GM12878 (cell line): ENCODE data around the gene CACNA1S. TPM values are rescaled to one million over a fixed set of nuclear protein-coding genes. Genes with fewer than 3 reads are reported as not detected.
A peak's percentile ranks its signal among the peaks of the same experiment; 100 is the strongest.

Source experiments
- ATAC-seq: fragments of 200-7000 bp; cut with Tn5 transposase; 3 replicates; pipeline ENCODE4 v1.9.1; 2020; ENCODE audit warnings: mild to moderate bottlenecking, moderate library complexity
- BruUV-seq: library from RNA; stranded (reverse); fragments of 400-500 nt; replicated peaks from 2 replicates; lab custom pipeline; 2021; lab: Mats Ljungman, UMichigan
- CTCF ChIA-PET: fragments of 300-600 bp; sonication (Branson Sonifier 250); formaldehyde crosslinking; extraction: SDS; loops from one replicate; lab custom pipeline; 2021; ENCODE audit warnings: inconsistent platforms; lab: Yijun Ruan, JAX
- POLR2A ChIA-PET: fragments of 350-600 bp; formaldehyde crosslinking; extraction: SDS; loops from one replicate; lab custom pipeline; 2021; ENCODE audit warnings: inconsistent platforms; lab: Charles Lee
- RAD21 ChIA-PET: fragments of 300-600 bp; sonication (Branson Sonifier 250); formaldehyde crosslinking; loops from one replicate; lab custom pipeline; 2023; ENCODE audit warnings: antibody characterized with exemption; ENCODE audit not compliant: unreplicated experiment; lab: Charles Lee
- SMC1A ChIA-PET: fragments of 300-600 bp; sonication (Branson Sonifier 250); formaldehyde crosslinking; loops from one replicate; lab custom pipeline; 2023; ENCODE audit not compliant: unreplicated experiment, uncharacterized antibody; lab: Charles Lee
- DNase-seq: peaks from one replicate; pipeline ENCODE4 v3.0.0-alpha.2; 2011; ENCODE audit warnings: low read depth, low spot score
- FAIRE-seq: peaks from 3 replicates; lab custom pipeline; 2011; peaks lifted over from hg19 to GRCh38; lab: Jason Lieb, UNC
- H2AFZ ChIP-seq: 2 replicates; pipeline ENCODE4 v1.6.0; 2011; ENCODE audit warnings: low read depth, low read length, control low read depth; ENCODE audit not compliant: control insufficient read depth
- H3K27ac ChIP-seq: 2 replicates; pipeline ENCODE4 v1.5.1; 2011; ENCODE audit warnings: control low read depth; ENCODE audit not compliant: control insufficient read depth, insufficient read depth
- H3K27me3 ChIP-seq, 2 experiments: replicated peaks in 1 of 2; 2 replicates each; pipeline versions ENCODE4 v1.6.0 to v1.6.1; 2011; ENCODE audit warnings: low read length in 1 of 2; ENCODE audit not compliant: control insufficient read depth in 2 of 2, insufficient read depth in 2 of 2
- H3K36me3 ChIP-seq, 2 experiments: 2 replicates each; pipeline ENCODE4 v1.5.1; 2011; ENCODE audit warnings: low read length in 1 of 2; ENCODE audit not compliant: control insufficient read depth in 2 of 2, insufficient read depth in 2 of 2
- H3K4me1 ChIP-seq: 2 replicates; pipeline ENCODE4 v1.6.1; 2011; ENCODE audit warnings: mild to moderate bottlenecking, low read length, moderate library complexity, mixed read lengths; ENCODE audit not compliant: control insufficient read depth, insufficient read depth
- H3K4me2 ChIP-seq: 2 replicates; pipeline ENCODE4 v1.6.0; 2011; ENCODE audit warnings: control low read depth; ENCODE audit not compliant: control insufficient read depth, insufficient read depth
- H3K4me3 ChIP-seq: fragments of 200-600 bp; sonication (generic); 2 replicates; pipeline ENCODE4 v1.5.1; 2016
- H3K79me2 ChIP-seq: 2 replicates; pipeline ENCODE4 v1.6.0; 2011; ENCODE audit warnings: low read length; ENCODE audit not compliant: control insufficient read depth, insufficient read depth
- H3K9ac ChIP-seq: 2 replicates; pipeline ENCODE4 v1.8.0; 2011; ENCODE audit warnings: low read length, control low read depth, mixed read lengths; ENCODE audit not compliant: control insufficient read depth, insufficient read depth
- H3K9me3 ChIP-seq: replicated peaks from 3 replicates; pipeline ENCODE4 v1.5.1; 2011; ENCODE audit warnings: mild to moderate bottlenecking, low read length; ENCODE audit not compliant: control insufficient read depth, insufficient read depth
- H4K20me1 ChIP-seq: 2 replicates; pipeline ENCODE4 v1.6.0; 2011; ENCODE audit not compliant: control insufficient read depth, insufficient read depth
- BACH1 ChIP-seq: fragments of 450-650 bp; IDR thresholded peaks from 2 replicates; pipeline ENCODE4 v1.6.1; 2017; ENCODE audit warnings: mild to moderate bottlenecking, borderline replicate concordance
- BRCA1 ChIP-seq: IDR thresholded peaks from 2 replicates; pipeline ENCODE4 v1.6.1; 2011; ENCODE audit warnings: low read depth, low read length, improper control_type of control experiment
- NR2C1 ChIP-seq: fragments of 450-650 bp; IDR thresholded peaks from 2 replicates; pipeline ENCODE4 v1.6.1; 2017; ENCODE audit warnings: antibody characterized with exemption, mild to moderate bottlenecking, moderate library complexity
- RUNX3 ChIP-seq: IDR thresholded peaks from 2 replicates; pipeline ENCODE4 v1.6.1; 2012; ENCODE audit warnings: low read length, inconsistent platforms
- SIN3A ChIP-seq: IDR thresholded peaks from 2 replicates; pipeline ENCODE4 v1.6.1; 2012; ENCODE audit warnings: low read depth, low read length, improper control_type of control experiment
- SMARCA5 ChIP-seq: fragments of 450-650 bp; IDR thresholded peaks from 2 replicates; pipeline ENCODE4 v1.6.1; 2017; ENCODE audit warnings: mild to moderate bottlenecking
- STAT1 ChIP-seq: fragments of 450-650 bp; conservative IDR thresholded peaks from 2 replicates; pipeline ENCODE4 v1.6.1; 2014; ENCODE audit warnings: antibody characterized with exemption, mild to moderate bottlenecking
- SUZ12 ChIP-seq: fragments of 200-600 bp; sonication (generic); IDR thresholded peaks from one replicate; pipeline ENCODE4 v1.6.1; 2018; ENCODE audit warnings: antibody characterized with exemption, mild to moderate bottlenecking; ENCODE audit not compliant: unreplicated experiment
- TARDBP ChIP-seq: IDR thresholded peaks from 2 replicates; pipeline ENCODE4 v1.6.1; 2016; ENCODE audit warnings: borderline replicate concordance
- WGBS: methylation state at CpG from one replicate; pipeline ENCODE4 v1.1.6; 2016; ENCODE audit warnings: low lambda C conversion rate; ENCODE audit not compliant: insufficient replicate concordance, insufficient coverage; ENCODE audit errors: missing lambda C conversion rate; 5-methylcytosine and 5-hydroxymethylcytosine counted together
- in situ Hi-C: fragments of 300-500 bp; cut with MboI; formaldehyde crosslinking; loops from 9 replicates; pipeline ENCODE4 v1.14.3; 2018; ENCODE audit warnings: mixed read lengths
- intact Hi-C: fragments of 100-400 bp; cut with micrococcal nuclease; formaldehyde crosslinking; loops from one replicate; pipeline ENCODE4 v1.14.2; 2022; ENCODE audit not compliant: unreplicated experiment
- polyA plus RNA-seq, 11 experiments: library from polyadenylated mRNA; depleted of rRNA in 4 of 11; unstranded in 6 of 11; stranded (reverse) in 5 of 11; fragments of >200 nt; fragmentation: Nextera tagmentation in 4 of 11; fragmentation: Illumina TruSeq in 1 of 11; extraction: Ambion mirVana in 4 of 11; extraction: Trizol in 1 of 11; gene quantifications; 1 replicate in 1 of 11; 2 replicates in 10 of 11; pipeline versions ENCODE4 v1.2.1 to v1.2.3, GENCODE V29; 2011 to 2016; ENCODE audit warnings: inconsistent platforms in 2 of 11, missing spikeins in 2 of 11, low read depth in 1 of 11
- total RNA-seq, 4 experiments: library from RNA; depleted of rRNA in 3 of 4; stranded (reverse); fragments of >200 nt in 3 of 4; fragmentation: Illumina TruSeq in 1 of 4; extraction: Trizol in 1 of 4; gene quantifications; 2 replicates each; pipeline versions ENCODE4 v1.2.1 to v1.2.3, GENCODE V29; 2013 to 2021
- TF ChIP-seq, protein P1 (sequence below): fragments of 450-650 bp; IDR thresholded peaks from 2 replicates; pipeline ENCODE4 v1.6.1; 2017; ENCODE audit warnings: mild to moderate bottlenecking
- TF ChIP-seq, protein P2 (sequence below): fragments of 450-650 bp; formaldehyde crosslinking; IDR thresholded peaks from 2 replicates; pipeline ENCODE4 v1.4.0; 2022; ENCODE audit warnings: mild to moderate bottlenecking, moderate library complexity

The CACNA1S gene
- total and polyA plus RNA-seq, 10 of the 15 experiments (the other 5 are each of a cell fraction or from before 2014, with no cell fraction given): under 0.01 to 0.04 (median 0.02) TPM; not detected in 6

DNA sequence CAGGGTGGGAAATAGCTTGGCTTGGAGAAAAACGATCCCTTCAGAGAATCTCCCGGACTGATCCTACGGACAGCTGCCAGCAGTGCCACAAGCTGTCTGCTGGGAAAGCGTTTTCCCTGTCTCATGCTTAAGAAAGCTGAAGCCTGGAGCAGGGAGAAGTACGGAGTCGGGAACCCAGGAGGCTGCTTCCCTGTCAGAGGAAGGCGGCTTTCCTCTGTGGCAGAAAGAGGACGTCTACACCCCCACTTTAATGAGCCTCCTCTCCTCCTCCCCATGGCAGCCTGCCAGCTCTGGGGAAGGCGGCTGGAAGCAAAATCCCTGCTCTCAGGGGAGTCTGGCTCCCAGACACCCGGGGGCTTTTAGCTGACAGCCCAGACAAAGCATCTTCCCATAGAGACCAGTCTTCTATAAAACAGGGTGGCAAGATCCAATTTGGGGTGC, 96.0 kb downstream of the CACNA1S start (continued):
- TF ChIP-seq, protein P1, sequence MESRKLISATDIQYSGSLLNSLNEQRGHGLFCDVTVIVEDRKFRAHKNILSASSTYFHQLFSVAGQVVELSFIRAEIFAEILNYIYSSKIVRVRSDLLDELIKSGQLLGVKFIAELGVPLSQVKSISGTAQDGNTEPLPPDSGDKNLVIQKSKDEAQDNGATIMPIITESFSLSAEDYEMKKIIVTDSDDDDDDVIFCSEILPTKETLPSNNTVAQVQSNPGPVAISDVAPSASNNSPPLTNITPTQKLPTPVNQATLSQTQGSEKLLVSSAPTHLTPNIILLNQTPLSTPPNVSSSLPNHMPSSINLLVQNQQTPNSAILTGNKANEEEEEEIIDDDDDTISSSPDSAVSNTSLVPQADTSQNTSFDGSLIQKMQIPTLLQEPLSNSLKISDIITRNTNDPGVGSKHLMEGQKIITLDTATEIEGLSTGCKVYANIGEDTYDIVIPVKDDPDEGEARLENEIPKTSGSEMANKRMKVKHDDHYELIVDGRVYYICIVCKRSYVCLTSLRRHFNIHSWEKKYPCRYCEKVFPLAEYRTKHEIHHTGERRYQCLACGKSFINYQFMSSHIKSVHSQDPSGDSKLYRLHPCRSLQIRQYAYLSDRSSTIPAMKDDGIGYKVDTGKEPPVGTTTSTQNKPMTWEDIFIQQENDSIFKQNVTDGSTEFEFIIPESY: no peak
- TF ChIP-seq BACH1 (no peak), NR2C1 (no peak)
- TF ChIP-seq, protein P2, sequence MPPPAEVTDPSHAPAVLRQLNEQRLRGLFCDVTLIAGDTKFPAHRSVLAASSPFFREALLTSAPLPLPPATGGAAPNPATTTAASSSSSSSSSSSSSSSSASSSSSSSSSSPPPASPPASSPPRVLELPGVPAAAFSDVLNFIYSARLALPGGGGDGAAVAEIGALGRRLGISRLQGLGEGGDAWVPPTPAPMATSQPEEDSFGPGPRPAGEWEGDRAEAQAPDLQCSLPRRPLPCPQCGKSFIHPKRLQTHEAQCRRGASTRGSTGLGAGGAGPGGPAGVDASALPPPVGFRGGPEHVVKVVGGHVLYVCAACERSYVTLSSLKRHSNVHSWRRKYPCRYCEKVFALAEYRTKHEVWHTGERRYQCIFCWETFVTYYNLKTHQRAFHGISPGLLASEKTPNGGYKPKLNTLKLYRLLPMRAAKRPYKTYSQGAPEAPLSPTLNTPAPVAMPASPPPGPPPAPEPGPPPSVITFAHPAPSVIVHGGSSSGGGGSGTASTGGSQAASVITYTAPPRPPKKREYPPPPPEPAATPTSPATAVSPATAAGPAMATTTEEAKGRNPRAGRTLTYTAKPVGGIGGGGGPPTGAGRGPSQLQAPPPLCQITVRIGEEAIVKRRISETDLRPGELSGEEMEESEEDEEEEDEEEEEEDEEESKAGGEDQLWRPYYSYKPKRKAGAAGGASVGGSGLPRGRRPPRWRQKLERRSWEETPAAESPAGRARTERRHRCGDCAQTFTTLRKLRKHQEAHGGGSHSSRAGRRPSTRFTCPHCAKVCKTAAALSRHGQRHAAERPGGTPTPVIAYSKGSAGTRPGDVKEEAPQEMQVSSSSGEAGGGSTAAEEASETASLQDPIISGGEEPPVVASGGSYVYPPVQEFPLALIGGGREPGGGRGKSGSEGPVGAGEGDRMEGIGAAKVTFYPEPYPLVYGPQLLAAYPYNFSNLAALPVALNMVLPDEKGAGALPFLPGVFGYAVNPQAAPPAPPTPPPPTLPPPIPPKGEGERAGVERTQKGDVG (CRISPR knock-in tag): no peak

DNA sequence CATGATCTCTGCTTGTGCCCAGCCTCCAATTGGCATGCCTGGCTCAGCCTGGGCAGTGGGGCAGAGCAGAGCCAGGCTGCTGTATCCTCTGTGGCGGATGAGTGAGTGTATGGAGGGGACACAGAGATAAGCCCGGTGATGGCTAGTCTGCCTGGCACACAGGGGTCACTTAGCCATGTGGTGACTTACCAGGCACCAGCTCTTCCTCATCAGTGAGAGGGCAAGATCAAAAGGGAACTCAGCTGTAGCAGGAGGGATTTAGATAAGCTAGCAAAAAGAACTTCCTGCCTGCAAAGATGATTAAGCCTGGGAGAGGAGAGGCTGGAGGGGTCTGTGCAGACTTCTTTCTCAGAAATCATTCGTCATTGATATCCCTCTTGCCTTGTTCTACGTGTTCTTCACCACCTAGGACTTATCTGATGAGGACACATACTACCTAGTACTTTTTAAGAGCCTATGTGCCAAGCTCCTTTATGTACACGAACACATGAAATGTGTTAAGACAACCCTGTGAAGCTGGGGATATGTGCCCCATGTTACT, 96.6 kb downstream of the CACNA1S start:
- in situ Hi-C loops (no loop called here), intact Hi-C loops (no loop called here)
- CTCF ChIA-PET: interaction anchor here (0.8 to 16.7 kb wide), 11 partner anchors 11 to 393 kb away, joined by 3 to 250 read pairs (median 4); no protein-coding TSS in a partner anchor
- no TSS peak for BruUV-seq
- 39% methylated on average over 5 of the region's 5 CpGs for WGBS
- SMC1A ChIA-PET: interaction anchor here (0.7 to 4.7 kb wide), 9 partner anchors 9 to 238 kb away, joined by 3 to 43 read pairs (median 4); no protein-coding TSS in a partner anchor
- Histone ChIP-seq H3K36me3 (peaks cover 0 to 2% of the 10 kb centered on the region in 2 experiments; a peak in 1 of 4 replicates), H3K79me2 (peaks cover 34% of the 10 kb centered on the region), H3K27me3 (no peaks in the 10 kb centered on the region), H3K9me3 (no peaks in the 10 kb centered on the region), H3K27ac (no peak overlapping the region), H3K4me3 (no peak overlapping the region), H3K9ac (no peak overlapping the region), H2AFZ (no peak overlapping the region), H3K4me2 (peak overlapping the region; percentile 34; the same call in 1 of the 2 replicates), H4K20me1 (no peaks in the 10 kb centered on the region), H3K4me1 (peaks cover 47% of the 10 kb centered on the region)
- POLR2A ChIA-PET: interaction anchor here (0.6 to 4.1 kb wide), 3 partner anchors 11 to 134 kb away, joined by 4 to 26 read pairs (median 5); no protein-coding TSS in a partner anchor
- ATAC-seq: no peak
- TF ChIP-seq STAT1: no peak
- TF ChIP-seq RUNX3: no peak
- TF ChIP-seq SMARCA5: no peak
- TF ChIP-seq SIN3A: no peak
- no peak for TF ChIP-seq SUZ12
- no peak for TF ChIP-seq TARDBP
- TF ChIP-seq BRCA1: no peak
- no peak for FAIRE-seq
- DNase-seq: no peak
- RAD21 ChIA-PET: interaction anchor here (0.9 to 15.8 kb wide), 7 partner anchors 11 to 393 kb away, joined by 3 to 239 read pairs (median 5); partner anchors contain the start of gene KIF21B
